B cell (primary cell): ENCODE data around the gene VAV3. TPM values are rescaled to one million over a fixed set of nuclear protein-coding genes. Genes with fewer than 3 reads are reported as not detected.

Source experiments
- ATAC-seq: fragments of 200-7000 bp; cut with Tn5 transposase; one replicate; pipeline ENCODE4 v1.10.0; 2021; ENCODE audit warnings: low read depth, mild to moderate bottlenecking, moderate number of reproducible peaks, moderate library complexity
- CTCF ChIA-PET: fragments of 350-600 bp; sonication (Branson Sonifier 250); formaldehyde crosslinking; loops from one replicate; lab custom pipeline; 2021; ENCODE audit warnings: antibody characterized with exemption, inconsistent platforms; lab: Charles Lee
- POLR2A ChIA-PET: fragments of 350-600 bp; sonication (Branson Sonifier 250); formaldehyde crosslinking; loops from one replicate; lab custom pipeline; 2021; ENCODE audit warnings: antibody characterized with exemption; lab: Charles Lee
- DNase-seq: peaks from one replicate; pipeline ENCODE4 v3.0.0; 2013
- H2AFZ ChIP-seq: 2 replicates; pipeline ENCODE4 v1.6.1; 2012; ENCODE audit warnings: mild to moderate bottlenecking, low read depth, low read length; ENCODE audit not compliant: insufficient read depth, poor library complexity, severe bottlenecking
- H3K27ac ChIP-seq, 2 donors: 1 replicate in 1 of 2; 2 replicates in 1 of 2; pipeline ENCODE4 v1.5.1; 2012 to 2013; ENCODE audit warnings: low read length in 2 of 2, mild to moderate bottlenecking in 2 of 2, moderate library complexity in 1 of 2
- H3K27me3 ChIP-seq, 4 experiments: fragments of 200-600 bp in 1 of 4; sonication (generic) in 1 of 4; replicated peaks in 1 of 4; 1 replicate in 2 of 4; 2 replicates in 2 of 4; pipeline versions ENCODE4 v1.6.1 to v1.7.0; 2013 to 2016; ENCODE audit warnings: low read length in 3 of 4, mild to moderate bottlenecking in 2 of 4, mixed read lengths in 1 of 4, moderate library complexity in 1 of 4; ENCODE audit not compliant: insufficient read depth in 4 of 4, control insufficient read depth in 3 of 4; ENCODE audit errors: control extremely low read depth in 1 of 4
- H3K36me3 ChIP-seq, 2 experiments: replicated peaks in 1 of 2; 1 replicate in 1 of 2; 2 replicates in 1 of 2; pipeline versions ENCODE4 v1.6.1 to v1.7.1; 2013; ENCODE audit warnings: low read length in 1 of 2; ENCODE audit not compliant: insufficient read depth in 2 of 2, control insufficient read depth in 1 of 2; ENCODE audit errors: control extremely low read depth in 1 of 2, extremely low read depth in 1 of 2
- H3K4me1 ChIP-seq, 2 donors: fragments of 200-600 bp in 1 of 2; sonication (generic) in 1 of 2; 1 replicate in 1 of 2; 2 replicates in 1 of 2; pipeline versions ENCODE4 v1.5.1 to v1.6.1; 2013 to 2017; ENCODE audit warnings: low read length in 2 of 2; ENCODE audit not compliant: control insufficient read depth in 2 of 2, insufficient read depth in 2 of 2
- H3K4me2 ChIP-seq: replicated peaks from 2 replicates; pipeline ENCODE3; 2012; ENCODE audit warnings: mild to moderate bottlenecking, low read depth, low read length; ENCODE audit not compliant: poor library complexity, severe bottlenecking
- H3K4me3 ChIP-seq, 5 experiments: fragments of 200-600 bp in 1 of 5; sonication (generic) in 1 of 5; 1 replicate in 3 of 5; 2 replicates in 2 of 5; pipeline versions ENCODE4 v1.5.1 to v1.7.0; 2011 to 2016; ENCODE audit warnings: low read length in 4 of 5, mild to moderate bottlenecking in 4 of 5, low read depth in 2 of 5, control low read depth in 1 of 5, moderate library complexity in 1 of 5; ENCODE audit not compliant: insufficient read depth in 1 of 5; ENCODE audit errors: control extremely low read depth in 1 of 5, extremely low read depth in 1 of 5
- H3K79me2 ChIP-seq: fragments of 200-600 bp; sonication (generic); one replicate; pipeline ENCODE4 v1.6.0; 2016; ENCODE audit warnings: low read length; ENCODE audit not compliant: control insufficient read depth, insufficient read depth
- H3K9ac ChIP-seq: fragments of 200-600 bp; sonication (generic); 2 replicates; pipeline ENCODE4 v1.6.1; 2017; ENCODE audit warnings: mild to moderate bottlenecking, low read length, moderate library complexity
- H3K9me3 ChIP-seq, 3 donors: one replicate each; pipeline versions ENCODE4 v1.6.1 to v1.7.1; 2013; ENCODE audit warnings: low read length in 2 of 3; ENCODE audit not compliant: control insufficient read depth in 2 of 3, insufficient read depth in 1 of 3; ENCODE audit errors: control extremely low read depth in 1 of 3
- H4K20me1 ChIP-seq: 2 replicates; pipeline ENCODE4 v1.6.0; 2012; ENCODE audit warnings: mild to moderate bottlenecking, low read length; ENCODE audit not compliant: insufficient read depth, control insufficient read depth, poor library complexity, severe bottlenecking
- H3K27ac Mint-ChIP-seq: one replicate; pipeline ENCODE4 v1.8.0; 2021; ENCODE audit warnings: mixed read lengths
- H3K27me3 Mint-ChIP-seq: one replicate; pipeline ENCODE4 v1.8.0; 2021; ENCODE audit warnings: mixed read lengths
- H3K4me1 Mint-ChIP-seq: one replicate; pipeline ENCODE4 v1.8.0; 2021; ENCODE audit warnings: mixed read lengths
- H3K4me3 Mint-ChIP-seq: one replicate; pipeline ENCODE4 v1.8.0; 2021; ENCODE audit warnings: mixed read lengths
- H3K9me3 Mint-ChIP-seq: one replicate; pipeline ENCODE4 v1.8.0; 2022; ENCODE audit warnings: mixed read lengths; ENCODE audit not compliant: insufficient read depth
- EZH2 ChIP-seq: IDR thresholded peaks from 2 replicates; pipeline ENCODE4 v1.6.1; 2012; ENCODE audit warnings: borderline replicate concordance, low read depth, mild to moderate bottlenecking, moderate library complexity, low read length; ENCODE audit not compliant: insufficient read depth, poor library complexity, severe bottlenecking
- WGBS: methylation state at CpG from one replicate; pipeline ENCODE4 v1.1.5; 2013; ENCODE audit warnings: missing lambda C conversion rate; ENCODE audit not compliant: insufficient coverage; 5-methylcytosine and 5-hydroxymethylcytosine counted together
- intact Hi-C: fragments of 100-400 bp; cut with micrococcal nuclease; formaldehyde crosslinking; loops from one replicate; pipeline ENCODE4 v1.10.0; 2022
- polyA plus RNA-seq: library from polyadenylated mRNA; depleted of rRNA; stranded (reverse); fragments of >200 nt; gene quantifications from 2 replicates; pipeline ENCODE4 v1.2.3, GENCODE V29; 2012
- total RNA-seq, 2 donors: library from RNA; stranded (reverse); fragments of 120-200 nt in 1 of 2; gene quantifications; 1 replicate in 1 of 2; 2 replicates in 1 of 2; pipeline versions ENCODE4 v1.2.3 to v1.2.4, GENCODE V29; 2013 to 2022
- TF ChIP-seq, protein P1 (sequence below): fragments of 200-600 bp; IDR thresholded peaks from one replicate; pipeline ENCODE4 v1.8.0; 2022; ENCODE audit warnings: antibody characterized with exemption, mild to moderate bottlenecking

VAV3 gene
- total and polyA plus RNA-seq, 2 donors (not counting 1 experiment from before 2014, with no cell fraction given) = 14.8 to 32.5 TPM

DNA sequence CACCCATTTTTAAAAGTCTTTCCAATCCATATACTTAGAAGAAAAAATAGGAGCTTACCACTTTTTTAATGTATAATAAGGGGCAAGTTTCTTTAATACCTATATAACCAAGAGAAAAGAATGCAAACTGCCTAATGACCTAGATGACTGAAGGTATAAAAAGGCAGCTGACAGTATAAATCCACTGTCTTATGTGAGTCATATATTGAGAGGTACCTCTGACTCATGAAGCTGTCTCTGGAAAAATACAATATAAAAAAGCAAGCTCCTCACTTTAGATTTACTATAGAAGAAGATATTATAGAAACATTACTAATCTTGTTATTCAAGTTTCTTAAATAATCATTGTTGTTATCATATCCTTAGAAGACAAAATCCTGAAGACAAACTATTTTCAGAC lies 144.2 kb downstream of the VAV3 start:
- H3K27ac Mint-ChIP-seq = no peak overlapping the region
- Histone ChIP-seq H2AFZ (no peak overlapping the region), H3K79me2 (peaks cover 97% of the 10 kb centered on the region), H3K27ac (no peak overlapping the region), H3K36me3 (peaks cover 4 to 8% of the 10 kb centered on the region in 2 experiments), H3K4me1 (peaks cover 19 to 36% of the 10 kb centered on the region in 2 donors), H3K9ac (no peak overlapping the region), H3K4me2 (no peak overlapping the region), H4K20me1 (no peaks in the 10 kb centered on the region), H3K27me3 (no peaks in the 10 kb centered on the region), H3K4me3 (no peak overlapping the region), H3K9me3 (peaks cover 0 to 6% (median 2%) of the 10 kb centered on the region in 3 donors)
- H3K4me1 Mint-ChIP-seq = peaks cover 64% of the 10 kb centered on the region
- intact Hi-C loops = loop anchor here (2.0 kb wide), 1 partner anchor 14 kb away; no protein-coding TSS in a partner anchor
- peaks cover 4% of the 10 kb centered on the region for H3K9me3 Mint-ChIP-seq
- ATAC-seq (peak; percentile 21), DNase-seq (no peak)
- no peaks in the 10 kb centered on the region for H3K27me3 Mint-ChIP-seq
- ChIA-PET CTCF (interaction anchor here (0.8 kb wide), 1 partner anchor 29 kb away, joined by 3 read pairs; no protein-coding TSS in a partner anchor), POLR2A (interaction anchor here (1.0 kb wide), 1 partner anchor 14 kb away, joined by 4 read pairs; no protein-coding TSS in a partner anchor)
- no peak for TF ChIP-seq EZH2
- TF ChIP-seq, protein P1, sequence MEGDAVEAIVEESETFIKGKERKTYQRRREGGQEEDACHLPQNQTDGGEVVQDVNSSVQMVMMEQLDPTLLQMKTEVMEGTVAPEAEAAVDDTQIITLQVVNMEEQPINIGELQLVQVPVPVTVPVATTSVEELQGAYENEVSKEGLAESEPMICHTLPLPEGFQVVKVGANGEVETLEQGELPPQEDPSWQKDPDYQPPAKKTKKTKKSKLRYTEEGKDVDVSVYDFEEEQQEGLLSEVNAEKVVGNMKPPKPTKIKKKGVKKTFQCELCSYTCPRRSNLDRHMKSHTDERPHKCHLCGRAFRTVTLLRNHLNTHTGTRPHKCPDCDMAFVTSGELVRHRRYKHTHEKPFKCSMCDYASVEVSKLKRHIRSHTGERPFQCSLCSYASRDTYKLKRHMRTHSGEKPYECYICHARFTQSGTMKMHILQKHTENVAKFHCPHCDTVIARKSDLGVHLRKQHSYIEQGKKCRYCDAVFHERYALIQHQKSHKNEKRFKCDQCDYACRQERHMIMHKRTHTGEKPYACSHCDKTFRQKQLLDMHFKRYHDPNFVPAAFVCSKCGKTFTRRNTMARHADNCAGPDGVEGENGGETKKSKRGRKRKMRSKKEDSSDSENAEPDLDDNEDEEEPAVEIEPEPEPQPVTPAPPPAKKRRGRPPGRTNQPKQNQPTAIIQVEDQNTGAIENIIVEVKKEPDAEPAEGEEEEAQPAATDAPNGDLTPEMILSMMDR = no peak
- H3K4me3 Mint-ChIP-seq = no peak overlapping the region

DNA sequence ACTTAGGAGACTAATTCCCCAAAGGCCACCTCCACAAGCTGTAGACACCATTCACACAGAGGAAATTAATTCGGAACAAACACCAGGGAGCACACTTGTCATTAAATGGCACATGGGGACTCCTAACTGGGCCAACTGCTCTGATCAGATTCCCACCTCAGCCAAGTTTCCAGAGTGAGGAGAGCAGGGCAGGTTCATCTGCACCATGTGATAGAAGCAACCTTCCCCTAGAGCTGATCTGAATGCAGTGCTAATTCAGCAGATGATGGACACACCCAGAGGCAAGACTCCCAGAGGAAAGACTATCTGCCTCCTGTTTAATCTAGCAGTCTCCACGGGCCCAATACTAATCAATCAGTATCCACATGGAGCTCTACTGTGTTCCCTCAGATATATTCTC lies 147.0 kb downstream of the VAV3 start:
- Mint-ChIP-seq H3K4me1 (peaks cover 55% of the 10 kb centered on the region), H3K27ac (peak overlapping the region; percentile 23), H3K27me3 (no peaks in the 10 kb centered on the region), H3K4me3 (peak overlapping the region; percentile 3), H3K9me3 (no peaks in the 10 kb centered on the region)
- ChIA-PET CTCF (interaction anchor here (1.1 to 1.6 kb wide), 3 partner anchors 27 to 308 kb away, joined by 3 read pairs; no protein-coding TSS in a partner anchor), POLR2A (no interaction called here)
- Histone ChIP-seq H3K27me3 (no peaks in the 10 kb centered on the region), H3K4me3 (no peak overlapping the region), H4K20me1 (no peaks in the 10 kb centered on the region), H3K79me2 (peaks cover 99% of the 10 kb centered on the region), H3K4me2 (peak overlapping the region; percentile 16), H3K27ac (no peak overlapping the region), H3K9me3 (no peaks in the 10 kb centered on the region), H3K4me1 (peaks cover 10 to 24% of the 10 kb centered on the region in 2 donors), H2AFZ (no peak overlapping the region), H3K9ac (no peak overlapping the region), H3K36me3 (peaks cover 4 to 7% of the 10 kb centered on the region in 2 experiments)
- TF ChIP-seq, protein P1 = no peak
- no peak for TF ChIP-seq EZH2
- DNase-seq = no peak
- ATAC-seq = no peak
- intact Hi-C loops = no loop called here
- 100% methylated on average over 1 of the region's 2 CpGs for WGBS
